ENCODE data around the gene CEMIP. TPM values are rescaled to one million over a fixed set of nuclear protein-coding genes. Genes with fewer than 3 reads are reported as not detected.

Gene CEMIP
- total RNA-seq, 1 experiment from 2014 or later = 3.5 TPM

GRCh38 chr15:80974914-80975313 lies 195.7 kb downstream of the CEMIP start:
- intact Hi-C loops (cut with micrococcal nuclease) = loop anchor here (5.0 kb wide), 1 partner anchor 278 kb away; the partner anchor contains the start of gene ABHD17C
- Histone ChIP-seq H3K79me2 (ENCODE audit: insufficient read depth, low read length) (peaks cover 30% of the 10 kb centered on the region), H3K27ac (ENCODE audit: low read depth, low read length) (no peak overlapping the region), H3K9me3 (ENCODE audit: control insufficient read depth in 1 of 2, insufficient read depth in 1 of 2, low read depth in 1 of 2, low read length in 2 of 2) (no peaks in the 10 kb centered on the region), H3K4me1 (ENCODE audit: control insufficient read depth in 1 of 2, insufficient read depth in 2 of 2, low read length in 2 of 2) (peaks cover 10 to 28% of the 10 kb centered on the region in 2 experiments; a peak in 3 of 4 replicates), H3K9ac (ENCODE audit: low read length) (no peak overlapping the region), H3K4me3 (replicated peaks in 1 of 2; ENCODE audit: low read depth in 1 of 2, low read length in 2 of 2) (no peak overlapping the region), H3K9me2 (ENCODE audit: insufficient read depth) (no peaks in the 10 kb centered on the region), H3K36me3 (ENCODE audit: control insufficient read depth in 1 of 2, insufficient read depth in 2 of 2, low read length in 2 of 2) (peaks cover 15 to 16% of the 10 kb centered on the region in 2 experiments; a peak in 3 of 4 replicates), H3K27me3 (ENCODE audit: insufficient read depth, low read length) (no peaks in the 10 kb centered on the region), H2AFZ (ENCODE audit: low read depth, low read length, poor library complexity, severe bottlenecking) (no peak overlapping the region), H3K4me2 (ENCODE audit: low read length) (no peak overlapping the region), H4K20me1 (ENCODE audit: insufficient read depth) (no peaks in the 10 kb centered on the region)
- RAD21 ChIA-PET (ENCODE audit: low non-redundant PET in 1 of 2, low total read pairs in 2 of 2, uncharacterized antibody in 2 of 2, unreplicated experiment in 2 of 2) = no interaction called here
- no peak for TF ChIP-seq POLR2AphosphoS5 (IDR thresholded peaks at IDR 0.05; ENCODE audit: low read depth, low read length)
- TF ChIP-seq ELF1 (IDR thresholded peaks at IDR 0.05; ENCODE audit: borderline replicate concordance, low read depth) = no peak
- no peak for TF ChIP-seq EZH2 (IDR thresholded peaks at IDR 0.05)
- TF ChIP-seq CBX3 (IDR thresholded peaks at IDR 0.05; ENCODE audit: low read depth) = no peak
- no peak for TF ChIP-seq CTCF (IDR thresholded peaks at IDR 0.05 in 2 of 3, conservative IDR thresholded peaks at IDR 0.05 in 1 of 3; ENCODE audit: borderline replicate concordance in 1 of 3, insufficient read depth in 1 of 3, low read depth in 2 of 3, low read length in 2 of 3)
- TF ChIP-seq MAX (IDR thresholded peaks at IDR 0.05) = 0 out of 2 replicates have a peak, but pooled peaks have one; percentile 22
- TF ChIP-seq SP1 (IDR thresholded peaks at IDR 0.05; ENCODE audit: low read depth) = no peak
- POLR2A ChIA-PET = no interaction called here
- BruUV-seq (replicated peaks) = no TSS peak
- CTCF ChIA-PET = interaction anchor here (0.7 to 4.9 kb wide), 3 partner anchors 199 to 417 kb away, joined by 3 to 88 read pairs (median 5); no protein-coding TSS in a partner anchor
- no peak for ATAC-seq
- DNase-seq (ENCODE audit: low read depth, low spot score) = no peak

Measured in HCT116 (cell line).